GM21529 (cell line): ENCODE data around the gene CD209.

ENCODE experiments used
- ATAC-seq: cut with Tn5 transposase; IDR thresholded peaks from one replicate; pipeline ENCODE4 v1.9.1; 2021; ENCODE audit not compliant: unreplicated experiment

CD209 gene

GRCh38 chr19:7709932-7710460, 37.3 kb downstream of the CD209 start:
- ATAC-seq = no peak

DNA sequence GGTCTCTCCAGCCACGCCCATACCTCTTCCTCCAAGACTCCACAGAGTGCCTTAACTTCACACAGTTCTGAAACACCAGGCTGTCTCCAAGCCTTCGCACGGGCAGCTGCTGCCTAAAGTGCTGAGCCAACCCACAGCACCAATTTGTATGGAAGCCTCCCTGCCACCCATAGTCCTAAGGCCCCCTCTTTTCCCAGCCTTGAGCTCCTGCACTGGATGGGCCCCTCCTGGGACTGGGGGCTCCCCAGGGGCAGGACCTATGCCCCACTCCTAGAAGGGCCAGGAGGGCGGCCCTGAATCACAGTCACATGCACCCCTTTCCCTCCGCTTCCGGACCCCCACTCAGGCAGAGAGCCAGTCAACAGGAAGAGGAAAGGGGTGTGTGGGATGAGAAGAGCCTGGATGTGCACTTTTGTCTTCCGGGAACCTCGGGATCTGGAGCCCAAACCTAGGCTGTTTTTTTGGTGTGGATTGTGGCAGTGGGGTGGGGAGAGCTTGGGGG, 40.3 kb downstream of the CD209 start:
- no peak for ATAC-seq

- no peak for ATAC-seq
Observed at GRCh38 chr19:7706188-7706954, 41.0 kb downstream of the CD209 start.

GRCh38 chr19:7705387-7706187, 41.7 kb downstream of the CD209 start:
- peak; percentile 44 for ATAC-seq

DNA sequence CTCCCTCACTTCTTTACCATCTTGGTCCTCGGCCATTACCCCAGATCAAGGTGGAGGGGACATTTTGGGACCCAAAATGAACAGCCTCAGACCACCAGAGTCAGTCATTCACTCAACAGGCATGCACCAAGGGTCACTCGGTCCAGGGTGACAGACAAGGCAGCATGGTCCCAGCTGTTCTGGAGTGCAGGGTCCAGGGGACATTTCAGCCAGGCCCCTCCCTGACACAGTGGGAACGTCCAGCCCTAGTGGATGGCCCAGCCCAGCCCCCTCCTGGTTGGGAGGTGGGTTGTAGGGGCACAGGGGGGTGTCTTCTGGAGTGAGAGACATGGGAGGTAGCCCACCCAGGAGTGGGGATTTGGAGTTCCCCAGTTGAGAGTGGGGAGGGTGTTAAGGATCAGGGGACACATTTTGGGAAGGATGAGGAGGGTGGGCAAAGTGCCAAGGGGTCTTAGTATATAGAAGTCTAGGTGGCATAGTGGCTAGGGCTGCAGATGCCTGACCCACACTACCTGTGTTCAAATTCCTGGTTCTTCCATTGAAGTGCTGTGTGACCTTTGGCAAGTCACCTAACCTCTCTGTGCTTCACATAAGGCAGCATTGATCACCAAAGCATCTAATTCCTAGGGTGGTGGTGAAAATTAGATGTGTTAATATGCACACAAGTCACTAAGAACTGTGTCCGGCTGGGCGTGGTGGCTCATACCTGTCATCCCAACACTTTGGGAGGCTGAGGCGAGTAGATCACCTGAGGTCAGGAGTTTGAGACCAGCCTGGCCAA, 42.9 kb downstream of the CD209 start:
- no peak for ATAC-seq

- no peak for ATAC-seq
Observed at GRCh38 chr19:7703332-7703731, 44.0 kb downstream of the CD209 start.

GRCh38 chr19:7701654-7702457, 45.5 kb downstream of the CD209 start, which contains the start of gene FCER2:
Gene FCER2 (minus strand): TSS chr19:7702131. CDS start chr19:7699760, 2,371 bp downstream.
- ATAC-seq = peak; percentile 47

DNA sequence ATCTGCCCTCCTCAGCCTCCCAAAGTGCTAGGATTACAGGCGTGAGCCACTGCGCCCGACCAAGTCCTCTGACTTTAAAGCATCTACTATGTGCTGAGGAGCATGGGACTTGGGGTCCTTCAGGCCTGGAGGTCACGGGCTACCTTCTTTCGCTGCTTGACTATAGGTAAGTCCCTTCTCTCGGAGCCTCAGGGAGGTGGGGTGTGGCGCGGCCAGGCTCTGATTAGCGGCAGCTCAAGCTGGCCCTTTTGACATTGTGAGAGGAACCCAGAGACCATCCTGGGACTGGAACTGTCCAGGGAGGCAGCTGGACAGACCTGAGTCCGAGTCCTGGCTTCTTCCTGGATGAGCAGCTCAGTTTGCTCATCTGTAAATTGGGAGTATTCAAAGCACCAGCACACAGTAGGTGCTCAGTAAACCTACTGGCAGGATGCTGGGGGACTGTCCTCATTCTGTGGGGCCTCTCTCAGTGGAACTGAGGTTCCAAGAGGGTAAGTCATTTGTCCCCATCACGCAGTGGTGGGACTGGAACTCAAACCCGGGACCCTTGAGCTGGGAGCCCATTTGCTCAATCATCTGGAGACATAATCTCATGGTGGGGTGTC, 46.2 kb downstream of the CD209 start:
- ATAC-seq = no peak

GRCh38 chr19:7699417-7700401, 47.6 kb downstream of the CD209 start:
- no peak for ATAC-seq

DNA sequence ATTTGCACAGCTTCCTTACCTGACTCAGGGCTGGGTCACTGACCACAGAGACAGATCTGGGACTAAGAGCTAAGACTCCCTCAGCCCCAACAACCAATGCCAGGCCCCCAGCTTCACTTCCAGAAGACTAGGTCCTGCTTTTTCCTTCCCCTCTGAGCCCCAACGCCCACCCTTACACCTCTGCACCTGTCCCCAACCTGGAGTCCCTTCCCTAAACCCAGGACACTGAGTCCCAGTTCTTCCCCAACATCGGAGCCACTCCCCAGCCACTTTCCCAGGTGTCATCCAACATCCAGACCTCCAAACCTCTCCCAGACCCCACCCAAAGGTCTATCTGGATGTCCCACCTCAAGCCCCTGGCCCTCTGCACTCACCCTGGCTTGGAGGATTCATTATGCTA, 48.3 kb downstream of the CD209 start:
- no peak for ATAC-seq

DNA sequence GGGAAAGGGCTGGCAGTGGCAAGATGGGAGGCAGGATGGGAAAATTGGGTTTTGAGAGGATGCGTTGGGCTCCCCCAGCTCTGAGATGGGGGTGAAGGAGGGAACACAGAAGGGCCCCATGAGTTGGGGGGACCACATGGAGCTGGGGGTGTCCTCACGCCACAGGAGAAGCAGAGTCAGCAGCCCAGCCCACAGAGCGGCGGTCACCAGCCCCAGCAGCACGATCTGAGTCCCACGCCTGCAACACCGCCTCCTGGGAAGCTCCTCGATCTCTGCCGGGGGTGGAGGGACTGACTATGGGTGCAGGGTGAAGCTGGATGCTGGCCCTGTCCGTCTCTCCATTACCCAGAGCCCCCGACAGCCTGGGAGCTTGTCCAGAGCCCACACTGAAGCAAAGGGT, 48.8 kb downstream of the CD209 start:
- ATAC-seq = no peak

DNA sequence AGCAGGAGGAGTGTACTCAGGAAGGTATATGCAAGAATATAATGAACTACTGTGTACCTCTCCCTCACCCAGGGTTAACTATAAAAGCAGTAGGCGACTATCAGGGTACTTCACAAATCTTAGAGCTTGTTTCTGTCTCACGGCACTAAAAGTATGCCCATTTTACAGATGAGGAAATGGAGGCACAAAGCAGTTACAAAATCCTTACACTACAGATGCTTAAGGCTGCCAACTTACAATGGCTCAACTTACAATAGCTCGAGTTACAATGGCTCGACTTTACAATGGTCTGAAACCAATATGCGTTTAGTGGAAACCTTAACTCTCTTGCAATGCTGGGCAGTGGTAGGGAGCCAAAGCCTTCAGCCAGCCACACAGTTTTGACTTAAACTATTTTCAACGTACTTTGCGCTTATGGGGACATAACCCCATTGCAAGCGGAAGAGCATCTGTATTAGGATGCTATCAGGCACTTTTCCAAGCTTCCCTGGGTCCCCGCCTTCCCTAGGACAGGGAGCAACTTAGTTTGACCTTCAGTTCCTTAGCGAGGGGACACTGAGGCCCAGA, 49.5 kb downstream of the CD209 start:
- no peak for ATAC-seq

DNA sequence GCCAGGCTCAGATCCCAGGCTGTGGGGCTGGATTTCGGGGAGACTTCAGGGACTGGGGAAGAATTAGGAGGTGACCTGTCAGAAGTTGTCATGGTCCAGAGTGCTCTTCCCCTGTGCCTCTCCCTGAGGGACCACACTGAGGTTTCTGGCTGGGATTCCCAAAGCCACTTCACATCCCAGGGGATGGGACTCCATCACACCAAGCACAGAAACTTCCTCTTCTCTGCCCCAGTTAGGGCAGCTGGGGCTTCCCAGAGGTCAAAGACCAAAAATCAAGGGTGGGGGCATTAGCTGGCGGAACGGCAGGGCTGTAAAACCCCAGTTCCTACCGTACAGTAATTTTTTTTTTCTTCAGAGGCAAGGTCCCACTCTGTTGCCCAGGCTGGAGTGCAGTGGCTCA, 52.8 kb downstream of the CD209 start:
- no peak for ATAC-seq

DNA sequence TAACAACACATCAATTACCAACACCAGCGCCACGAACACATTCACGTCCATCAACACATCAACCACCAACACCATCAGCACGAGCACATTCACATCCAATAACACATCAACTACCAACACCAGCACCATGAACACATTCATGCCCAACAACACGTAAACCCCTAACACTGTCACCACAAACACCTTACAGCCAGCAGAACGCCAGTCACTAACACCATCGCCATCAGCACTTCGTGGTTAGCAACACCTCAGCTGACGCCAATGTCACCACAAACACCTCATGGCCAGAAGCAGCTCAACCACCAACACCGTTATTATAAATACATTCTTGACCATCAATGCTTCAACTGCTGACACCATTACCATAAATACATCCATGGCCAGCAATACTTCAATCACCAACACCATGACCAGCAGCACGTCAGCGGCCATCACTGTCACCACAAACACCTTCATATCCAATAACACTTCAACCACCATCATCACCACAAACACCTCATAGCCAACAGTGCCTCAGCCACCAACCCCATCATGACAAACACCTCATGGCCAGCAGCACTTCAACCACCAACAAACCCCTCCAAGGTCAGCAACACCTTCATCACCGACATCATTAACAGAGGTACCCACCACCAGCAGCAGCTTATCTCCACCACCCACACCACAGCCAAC, 54.8 kb downstream of the CD209 start:
- ATAC-seq = no peak

- no peak for ATAC-seq
Observed at GRCh38 chr19:7691497-7691896, 55.8 kb downstream of the CD209 start.

- ATAC-seq = no peak
Observed at GRCh38 chr19:7690779-7691258, 56.5 kb downstream of the CD209 start.
